T-helper 9 cell (primary cell): Measurements from ENCODE around the gene MRPL18.
"Not testable (repeated sequence)": the region's sequence is repeated elsewhere in the genome, so short reads cannot be mapped to it uniquely, and the experiment has no call there.

Source experiments
- DNase-seq: peaks from one replicate; pipeline ENCODE4 v3.0.0-alpha.2; 2020

Gene MRPL18

DNA sequence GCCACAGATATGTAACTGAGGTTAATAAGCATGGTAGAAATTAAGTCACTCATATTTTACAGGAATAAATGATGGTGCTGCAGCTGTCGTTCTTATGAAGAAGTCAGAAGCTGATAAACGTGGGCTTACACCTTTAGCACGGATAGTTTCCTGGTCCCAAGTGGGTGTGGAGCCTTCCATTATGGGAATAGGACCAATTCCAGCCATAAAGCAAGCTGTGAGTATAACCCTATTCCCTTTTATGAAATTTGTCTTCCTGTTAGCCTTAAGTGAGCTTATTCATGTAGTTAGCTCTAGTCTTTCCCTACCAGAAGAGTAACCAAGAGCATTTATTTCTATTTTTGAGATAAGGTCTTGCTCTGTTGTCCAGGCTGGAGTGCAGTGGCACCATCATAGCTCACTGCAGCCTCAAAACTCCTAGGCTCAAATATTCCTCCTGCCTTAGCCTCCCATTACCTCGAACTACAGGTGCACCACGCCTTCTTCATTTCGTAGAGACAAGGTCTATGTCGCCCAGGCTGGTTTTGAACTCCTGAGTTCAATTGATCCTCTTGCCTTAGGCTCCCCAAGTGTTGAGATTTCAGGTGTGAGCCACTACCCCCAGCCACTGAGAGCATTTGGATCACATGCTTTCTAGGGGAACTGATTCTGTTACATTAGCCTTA is 12.9 kb upstream of the MRPL18 start:
- DNase-seq = no peak

DNA sequence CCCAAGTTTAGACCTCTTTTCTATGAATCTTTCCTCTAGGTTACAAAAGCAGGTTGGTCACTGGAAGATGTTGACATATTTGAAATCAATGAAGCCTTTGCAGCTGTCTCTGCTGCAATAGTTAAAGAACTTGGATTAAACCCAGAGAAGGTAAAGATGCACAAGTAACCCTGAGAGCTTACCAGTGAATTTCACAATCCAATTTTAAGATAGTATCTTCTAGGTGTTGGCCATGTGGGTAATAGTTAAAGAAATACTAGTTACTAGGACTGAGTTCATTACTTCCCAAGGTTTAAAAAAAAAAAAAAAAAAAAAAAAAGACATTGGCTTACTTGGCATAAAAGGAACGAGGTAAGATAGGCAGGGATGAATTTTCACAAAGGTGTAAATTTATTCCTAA is 12.1 kb upstream of the MRPL18 start:
- no peak for DNase-seq

DNA sequence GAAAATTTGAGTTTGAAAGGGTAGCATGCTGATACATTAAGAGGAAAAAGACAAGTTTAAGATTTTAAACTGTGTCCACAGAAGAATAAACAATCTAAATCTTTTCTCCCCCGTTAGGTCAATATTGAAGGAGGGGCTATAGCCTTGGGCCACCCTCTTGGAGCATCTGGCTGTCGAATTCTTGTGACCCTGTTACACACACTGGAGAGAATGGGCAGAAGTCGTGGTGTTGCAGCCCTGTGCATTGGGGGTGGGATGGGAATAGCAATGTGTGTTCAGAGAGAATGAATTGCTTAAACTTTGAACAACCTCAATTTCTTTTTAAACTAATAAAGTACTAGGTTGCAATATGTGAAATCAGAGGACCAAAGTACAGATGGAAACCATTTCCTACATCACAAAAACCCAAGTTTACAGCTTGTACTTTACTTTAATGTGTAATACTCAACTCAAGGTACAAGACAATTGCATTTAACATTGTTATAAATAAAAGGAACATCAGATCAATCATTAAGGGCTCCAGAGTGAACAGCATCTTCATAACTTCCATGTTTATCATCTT is 11.6 kb upstream of the MRPL18 start:
- no peak for DNase-seq

DNA sequence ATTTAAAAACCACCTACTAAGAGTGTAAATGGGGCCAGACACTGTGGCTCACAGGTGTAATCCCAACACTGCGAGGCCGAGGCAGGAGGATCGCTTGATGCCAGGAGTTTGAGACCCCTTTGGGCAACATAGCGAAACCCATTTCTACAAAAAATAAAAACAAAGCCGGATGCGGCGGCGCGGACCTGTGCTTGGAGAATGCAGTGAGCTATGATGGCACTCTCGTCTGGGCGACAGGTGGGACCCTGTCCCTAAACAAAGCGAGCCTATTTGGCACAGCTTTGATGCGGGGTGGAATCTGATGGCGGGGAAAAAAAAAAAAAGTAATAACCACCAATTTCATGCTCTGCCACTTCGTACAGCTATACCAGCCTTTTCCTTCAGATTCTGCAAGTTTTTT is 2.0 kb upstream of the MRPL18 start:
- DNase-seq = peak; percentile 5

DNA sequence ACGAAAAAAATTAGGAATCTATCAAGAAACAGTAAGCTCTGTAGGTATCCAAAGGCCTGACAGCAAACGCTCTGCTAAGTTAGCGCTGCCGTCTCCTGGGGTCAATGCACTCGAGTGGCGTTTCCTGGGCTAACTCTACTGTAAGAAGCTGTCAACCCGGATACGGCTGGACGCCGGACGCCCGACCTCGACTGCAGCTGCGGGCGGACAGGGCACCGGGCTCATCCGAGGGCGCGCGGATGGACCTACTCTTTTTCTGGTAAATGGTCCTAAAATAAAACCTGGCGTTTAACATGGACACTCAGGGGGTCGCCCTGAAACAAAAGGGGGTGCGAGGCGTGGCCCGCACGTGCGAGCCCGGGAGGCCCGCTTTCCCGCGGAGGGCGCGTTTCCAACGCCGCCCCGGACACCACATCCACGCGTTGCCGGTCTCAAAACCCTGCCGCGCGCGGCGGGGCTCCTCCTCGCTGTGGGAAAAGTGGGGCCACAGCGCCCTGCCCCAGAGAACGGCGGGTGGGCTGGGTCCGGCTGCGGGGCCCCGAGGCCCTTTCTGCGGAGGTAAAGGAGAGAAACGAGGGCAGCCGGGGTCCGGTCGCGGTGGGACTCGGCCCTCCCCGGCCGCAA is 1.4 kb upstream of the MRPL18 start:
- DNase-seq = peak; percentile 14

DNA sequence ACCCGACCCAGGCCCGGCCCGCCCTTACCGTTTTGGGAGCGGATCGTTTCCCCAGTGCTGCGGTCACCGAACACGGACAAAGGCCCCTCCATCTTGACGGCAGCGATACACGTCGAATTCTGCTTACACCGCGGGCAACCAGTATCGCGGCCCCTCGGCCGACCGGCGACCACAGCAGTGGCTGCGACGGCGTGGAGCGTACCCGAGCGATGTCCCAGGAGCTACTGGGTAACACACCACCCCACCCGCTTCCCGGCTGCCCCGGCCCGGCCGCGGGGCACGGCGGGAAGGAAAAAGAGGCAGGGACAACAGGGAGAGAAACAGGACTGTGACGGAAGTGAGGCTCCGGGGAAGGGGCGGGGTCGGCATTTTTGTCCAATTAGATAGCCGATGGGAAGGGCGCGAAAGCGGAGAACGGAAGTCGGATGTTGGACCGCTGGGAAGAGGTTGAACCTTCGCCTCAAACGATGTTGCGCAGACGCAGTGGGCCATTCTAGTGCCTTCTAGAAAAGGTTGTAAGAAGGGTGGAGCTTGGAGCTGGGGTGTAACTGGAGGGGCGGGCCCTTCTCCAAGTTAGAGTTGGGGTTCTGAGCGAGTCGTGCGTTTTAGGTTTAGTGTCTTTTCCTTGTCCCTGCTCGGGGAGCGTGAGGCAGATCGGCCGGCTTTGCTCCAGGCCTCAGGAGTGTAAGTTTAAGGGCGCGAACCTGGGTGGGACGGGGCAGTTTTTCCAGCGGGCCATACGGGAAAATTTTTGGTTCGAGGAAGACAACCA is 704 bp upstream of the MRPL18 start, which contains the start of gene TCP1:
TSS of gene TCP1 (minus strand) at position 226 of the 772 bp plus-strand sequence. CDS start at position 92, 134 bp downstream.
- peak; percentile 97 for DNase-seq

DNA sequence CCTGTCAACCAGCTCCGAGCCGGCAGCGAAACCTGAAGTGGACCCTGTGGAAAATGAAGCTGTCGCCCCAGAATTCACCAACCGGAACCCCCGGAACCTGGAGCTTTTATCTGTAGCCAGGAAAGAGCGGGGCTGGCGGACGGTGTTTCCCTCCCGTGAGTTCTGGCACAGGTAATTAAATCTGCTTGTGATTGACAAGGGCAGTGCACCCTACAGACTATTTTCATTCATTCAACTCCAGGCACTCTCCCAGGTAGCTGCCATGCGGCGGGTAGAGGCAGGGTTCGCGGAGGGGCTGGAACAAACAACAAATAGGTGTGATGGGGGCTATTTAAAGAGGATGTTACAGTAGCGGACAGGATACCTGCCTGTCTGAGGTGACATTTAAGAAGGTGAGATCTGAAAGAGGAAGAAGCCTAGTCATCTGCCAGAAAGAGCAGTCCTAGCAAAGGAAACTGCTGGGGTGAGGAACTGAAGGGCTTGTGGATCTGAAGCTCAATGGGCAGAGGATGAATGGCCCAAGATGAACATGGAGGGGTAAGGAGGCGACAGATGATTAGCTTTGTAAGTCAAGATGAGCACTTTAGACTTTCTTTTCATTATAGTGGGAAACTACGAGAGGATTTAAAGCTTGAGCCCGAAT is 810 bp downstream of the MRPL18 start:
- DNase-seq = peak; percentile 10

DNA sequence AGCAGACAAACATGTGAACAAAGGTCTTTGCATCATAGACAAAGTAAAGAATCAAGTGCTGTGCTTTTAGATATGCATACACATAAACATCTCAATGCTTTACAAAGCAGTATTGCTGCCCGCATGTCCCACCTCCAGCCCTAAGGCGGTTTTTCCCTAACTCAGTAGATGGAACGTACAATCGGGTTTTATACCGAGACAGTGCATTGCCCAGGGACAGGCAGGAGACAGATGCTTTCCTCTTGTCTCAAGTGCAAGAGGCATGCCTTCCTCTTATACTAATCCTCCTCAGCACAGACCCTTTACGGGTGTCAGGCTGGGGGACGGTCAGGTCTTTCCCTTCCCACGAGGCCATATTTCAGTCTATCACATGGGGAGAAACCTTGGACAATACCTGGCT is 4.7 kb downstream of the MRPL18 start:
- DNase-seq = not testable (repeated sequence)

DNA sequence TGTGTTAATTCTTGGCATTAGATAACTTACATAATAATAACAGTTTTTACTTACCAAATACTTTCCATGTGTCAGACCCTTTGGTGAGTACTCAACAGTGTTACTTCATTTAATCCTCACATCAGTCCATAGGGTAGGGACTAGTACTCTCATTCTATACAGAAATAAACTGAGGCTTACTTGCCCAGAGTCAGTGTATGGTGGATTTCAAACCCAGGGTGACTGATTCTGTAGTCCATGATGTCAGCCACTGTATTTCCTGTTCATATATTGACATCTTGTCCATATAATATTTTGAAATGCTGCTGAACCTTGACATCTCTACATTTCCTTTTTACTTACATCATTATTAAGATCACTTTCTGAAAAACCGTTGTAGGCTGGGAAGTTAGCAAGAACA is 7.3 kb downstream of the MRPL18 start:
- DNase-seq = no peak

DNA sequence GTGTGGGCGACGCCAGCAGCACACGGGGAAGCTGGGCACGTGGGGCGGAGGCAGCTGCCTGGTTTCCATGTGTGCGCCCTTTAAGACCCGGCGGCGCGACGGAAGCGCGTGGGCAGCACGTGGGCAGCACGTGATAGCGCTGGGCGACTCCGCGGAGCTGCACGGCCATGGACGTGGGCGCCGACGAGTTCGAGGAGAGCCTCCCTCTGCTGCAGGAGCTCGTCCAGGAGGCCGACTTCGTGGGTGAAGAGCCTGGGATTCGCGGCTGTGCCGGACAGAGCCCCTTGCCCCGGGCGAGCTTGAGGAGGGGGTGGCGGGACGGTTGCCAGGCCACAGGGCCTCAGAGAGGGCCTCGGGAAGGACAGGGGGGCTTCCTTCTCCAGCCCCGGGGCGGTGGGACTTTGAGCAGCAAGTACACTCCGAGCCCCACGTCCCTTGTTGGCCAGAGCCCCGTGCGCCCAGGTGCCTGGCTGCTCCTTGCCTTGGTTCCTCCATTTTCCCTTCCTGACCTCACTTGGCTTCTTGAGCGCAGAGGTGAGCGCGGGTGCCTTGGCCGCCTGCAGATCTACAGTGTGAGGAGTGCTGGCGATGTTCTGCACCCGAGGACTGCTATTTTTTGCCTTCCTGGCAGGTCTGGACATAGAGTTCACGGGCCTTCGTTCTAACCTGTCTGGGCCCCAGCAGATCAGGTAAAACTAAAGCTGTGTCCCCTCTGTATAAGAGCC is 10.0 kb downstream of the MRPL18 start, which contains the start of gene PNLDC1:
TSS of gene PNLDC1 (plus strand) at position 136 of the 725 bp plus-strand sequence. CDS start at position 168, 32 bp downstream.
- no peak for DNase-seq

DNA sequence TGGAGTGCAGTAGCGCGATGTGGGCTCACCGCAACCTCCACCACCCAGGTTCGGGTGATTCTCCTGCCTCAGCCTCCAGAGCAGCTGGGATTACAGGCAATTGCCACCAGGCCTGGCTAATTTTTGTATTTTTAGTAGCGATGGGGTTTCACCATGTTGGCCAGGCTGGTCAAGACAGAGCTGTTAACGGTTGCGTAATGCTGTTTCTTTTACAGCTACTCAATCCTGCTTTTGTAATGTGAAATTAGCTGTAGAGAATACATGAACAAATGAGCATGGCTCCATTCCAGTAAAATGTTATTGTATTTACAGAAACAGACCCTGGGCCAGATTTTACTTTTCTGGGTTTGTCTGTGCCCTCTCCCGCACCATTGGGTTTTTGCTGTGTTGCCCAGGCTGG is 11.7 kb downstream of the MRPL18 start:
- DNase-seq = no peak

DNA sequence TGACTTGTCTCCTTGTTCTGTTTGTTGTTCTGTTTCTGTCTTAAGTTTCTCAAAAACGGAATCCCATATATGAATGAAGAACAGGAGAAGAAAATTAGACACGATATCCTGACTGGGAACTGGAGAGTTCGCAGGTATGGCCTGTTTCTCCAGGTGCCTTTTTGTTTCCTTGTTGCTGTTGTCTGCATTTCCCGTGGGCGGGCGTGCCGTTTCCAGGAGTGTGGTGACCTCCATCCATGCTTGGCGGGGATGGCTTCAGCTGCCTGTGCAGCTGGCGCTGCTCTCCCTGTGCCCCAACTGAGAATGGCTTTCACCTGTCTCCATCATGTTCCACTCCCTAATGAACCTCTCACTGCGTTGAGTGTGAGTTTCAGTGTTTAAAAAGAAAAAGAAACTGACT is 14.2 kb downstream of the MRPL18 start:
- DNase-seq = no peak

DNA sequence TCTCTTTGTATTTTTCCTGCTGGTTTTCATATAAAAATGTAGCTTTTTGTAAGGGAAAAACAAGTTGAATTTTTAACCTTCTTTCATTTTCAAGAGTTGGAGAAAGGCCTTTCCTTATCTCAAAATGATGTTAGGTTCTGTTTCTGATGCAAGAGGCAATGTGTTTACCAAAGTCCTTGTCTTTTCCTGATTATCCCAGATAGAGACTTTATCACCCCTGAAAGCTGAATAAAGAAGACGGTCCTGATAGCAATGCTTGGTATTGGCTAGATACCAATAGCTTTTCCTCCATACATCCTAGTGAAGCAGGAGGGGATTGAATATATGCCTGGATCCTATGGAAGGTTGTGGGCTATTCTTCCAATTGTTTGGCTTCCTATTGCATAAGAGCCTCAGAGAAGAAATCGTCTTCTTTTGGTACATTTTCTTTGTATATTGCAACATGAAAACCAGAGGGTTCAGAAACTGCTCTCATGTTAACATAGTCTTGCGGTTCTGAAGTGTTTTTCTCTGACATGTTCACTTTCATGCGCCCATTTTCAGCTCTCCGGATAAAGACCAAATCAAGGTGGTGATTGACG is 15.3 kb downstream of the MRPL18 start:
- DNase-seq = no peak

DNA sequence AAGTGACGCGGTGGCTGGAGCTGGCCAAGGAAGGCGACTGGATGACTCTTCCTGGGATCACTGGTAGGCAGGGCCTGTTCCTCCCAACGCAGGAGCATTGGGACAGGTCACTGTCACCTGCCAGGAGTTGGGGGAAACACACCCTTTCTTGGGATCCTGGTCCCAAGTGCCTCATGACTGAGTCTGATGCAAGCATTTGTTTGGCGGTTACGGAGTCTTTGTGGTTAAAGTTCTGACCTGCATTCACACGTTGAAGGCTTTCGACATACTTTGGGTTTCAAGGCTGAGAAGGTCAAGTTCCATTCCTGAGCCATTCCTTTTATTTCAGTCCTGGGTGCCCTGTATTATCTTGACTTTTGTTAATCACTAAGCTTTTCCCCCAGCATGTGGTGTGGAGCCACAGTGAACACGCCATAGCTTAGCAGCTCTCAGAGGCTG is 15.8 kb downstream of the MRPL18 start:
- DNase-seq = no peak

DNA sequence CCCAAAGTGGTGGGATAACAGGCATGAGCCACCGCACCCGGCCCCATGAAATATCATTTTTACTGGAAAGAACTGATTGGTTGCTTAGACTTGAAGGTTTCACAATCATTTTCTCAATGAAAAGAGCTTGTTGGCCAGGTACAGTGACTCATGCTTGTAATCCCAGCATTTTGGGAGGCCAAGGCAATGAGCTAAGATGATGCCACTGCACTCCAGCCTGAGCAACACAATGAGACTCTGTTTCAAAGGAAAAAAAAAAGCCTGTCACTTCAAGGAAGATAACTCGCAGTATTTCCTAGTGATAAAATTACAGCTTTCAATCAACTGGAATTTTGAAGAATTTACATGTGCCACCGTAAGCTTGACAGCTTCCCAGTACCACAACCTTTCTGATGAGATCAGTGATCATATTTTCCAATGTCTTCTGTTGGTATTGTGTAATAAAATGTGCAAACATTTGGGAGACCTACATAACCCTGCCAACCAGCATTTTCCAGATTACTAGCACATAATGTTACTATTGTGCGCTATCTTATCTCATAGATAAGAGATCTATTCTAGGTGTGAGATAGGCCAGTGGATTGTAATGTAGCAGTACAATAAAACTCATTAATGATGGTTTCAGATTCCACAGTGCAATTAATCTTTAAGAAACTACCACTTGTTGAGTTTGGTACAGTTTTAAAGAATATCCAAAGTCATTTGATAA is 17.0 kb downstream of the MRPL18 start:
- DNase-seq = no peak

DNA sequence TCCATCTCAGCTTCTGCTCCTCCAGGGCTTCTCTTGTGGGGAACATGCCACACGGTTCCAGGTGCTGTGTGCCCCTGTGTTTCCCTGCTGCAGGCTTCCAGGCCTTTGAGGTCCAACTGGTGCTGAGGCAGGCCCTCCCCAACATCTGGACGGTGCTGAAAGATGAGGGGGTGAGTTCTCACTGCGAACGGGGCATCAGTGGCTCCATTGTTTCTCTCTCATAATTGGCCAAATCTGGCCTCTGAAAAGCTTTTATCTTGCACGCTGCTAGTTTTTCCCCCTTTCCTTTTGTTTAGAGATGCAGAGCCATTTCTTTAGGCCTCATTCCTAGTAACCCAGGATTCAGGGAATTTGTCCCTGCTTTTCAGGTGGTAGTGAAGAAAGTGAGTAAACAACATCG is 18.4 kb downstream of the MRPL18 start:
- no peak for DNase-seq

DNA sequence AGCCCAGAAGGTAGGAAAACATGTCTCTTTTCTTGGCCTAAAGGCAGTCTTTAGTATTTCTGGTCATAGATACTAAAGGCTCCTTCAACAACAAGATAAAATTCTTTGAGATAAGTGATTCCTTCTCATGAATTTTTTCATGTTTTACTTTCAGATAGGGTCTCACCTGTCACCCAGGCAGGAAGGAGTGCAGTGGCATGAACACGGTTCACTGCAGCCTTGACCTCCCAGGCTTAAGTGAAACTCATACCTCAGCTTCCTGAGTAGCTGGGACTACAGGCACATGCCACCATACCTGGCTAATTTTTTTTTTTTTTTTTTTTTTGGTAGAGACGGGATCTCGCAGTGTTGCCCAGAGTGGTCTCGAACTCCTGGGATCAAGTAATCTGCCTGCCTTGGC is 18.9 kb downstream of the MRPL18 start:
- DNase-seq = no peak

DNA sequence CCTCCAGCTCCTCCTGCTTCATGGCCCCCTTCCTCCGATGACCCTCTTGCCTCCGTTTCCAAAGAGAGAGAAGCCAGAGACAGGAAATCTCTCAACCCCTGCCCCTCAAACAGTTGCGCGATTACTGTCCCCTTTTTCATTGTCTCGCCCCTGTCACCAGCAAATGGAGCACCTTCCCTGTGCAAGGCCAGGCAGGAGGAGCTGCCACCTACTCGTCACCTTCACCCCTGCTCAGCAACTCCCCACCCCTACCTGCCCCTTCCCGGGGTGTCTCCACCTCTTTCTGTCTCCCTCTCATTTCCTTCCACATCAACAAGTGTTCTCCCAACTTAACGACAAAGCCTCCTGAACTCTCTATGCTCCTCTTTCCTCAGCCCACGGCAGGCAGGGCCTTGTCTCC is 23.5 kb downstream of the MRPL18 start:
- DNase-seq = no peak

DNA sequence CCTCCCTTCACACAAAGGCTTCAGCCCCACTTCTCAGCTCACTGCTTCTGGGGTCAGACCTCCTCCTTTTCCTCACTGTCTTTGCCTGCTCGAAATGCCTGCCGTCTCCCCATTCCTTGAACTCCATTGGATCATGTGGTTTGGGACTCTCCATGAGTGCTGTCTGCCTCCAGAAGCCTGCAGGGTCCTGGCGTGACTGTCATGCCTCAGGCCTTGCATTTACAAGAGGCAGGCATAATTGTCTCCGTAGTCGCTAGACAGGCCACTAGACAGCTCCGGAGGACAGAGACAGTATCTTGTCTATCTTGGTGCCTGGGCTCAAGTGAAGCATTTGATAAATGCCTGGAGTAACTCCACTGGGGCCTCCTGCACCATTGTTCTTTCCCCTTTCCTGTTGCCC is 25.1 kb downstream of the MRPL18 start:
- no peak for DNase-seq

DNA sequence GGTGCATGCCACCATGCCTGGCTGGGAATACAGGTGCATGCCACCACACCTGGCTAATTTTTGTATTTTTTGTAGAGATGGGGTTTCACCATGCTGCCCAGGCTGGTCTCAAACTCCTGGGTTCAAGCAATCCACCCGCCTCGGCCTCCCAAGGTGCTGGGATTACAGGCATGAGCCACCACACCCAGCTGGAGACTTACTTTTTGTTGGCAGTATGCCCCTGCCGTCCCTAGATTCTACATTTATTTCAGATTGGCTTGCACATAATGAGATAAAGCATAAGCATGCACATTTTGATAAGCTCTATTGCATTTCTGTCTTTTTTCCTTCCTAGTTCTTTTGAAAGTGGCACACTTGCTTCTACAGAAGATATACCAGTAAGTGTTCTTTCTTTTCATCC is 26.5 kb downstream of the MRPL18 start:
- DNase-seq = not testable (repeated sequence)
